DLD1 (cell line): ENCODE measurements around the gene SLC35F5.
"Not testable (repeated sequence)": the region's sequence is repeated elsewhere in the genome, so short reads cannot be mapped to it uniquely, and the experiment has no call there.

Source experiments
- in situ Hi-C: cut with HindIII; loops from 2 replicates; pipeline ENCODE4 v1.10.0; 2017; ENCODE audit warnings: low sequenced_read_pairs

Gene SLC35F5

GRCh38 chr2:113698892-113699447 is 57.5 kb downstream of the SLC35F5 start:
- in situ Hi-C loops: no loop called here

GRCh38 chr2:113698251-113698650 is 58.2 kb downstream of the SLC35F5 start:
- in situ Hi-C loops: not testable (repeated sequence)

GRCh38 chr2:113697516-113697915 is 58.9 kb downstream of the SLC35F5 start:
- in situ Hi-C loops: no loop called here

- in situ Hi-C loops: no loop called here
Measured at GRCh38 chr2:113694438-113694837, 62.0 kb downstream of the SLC35F5 start.

GRCh38 chr2:113692698-113693428 is 63.6 kb downstream of the SLC35F5 start:
- in situ Hi-C loops: no loop called here

GRCh38 chr2:113690871-113691270 is 65.6 kb downstream of the SLC35F5 start:
- in situ Hi-C loops: not testable (repeated sequence)

- in situ Hi-C loops: no loop called here
Measured at GRCh38 chr2:113686537-113686936, 69.9 kb downstream of the SLC35F5 start.

GRCh38 chr2:113685471-113685870 is 71.0 kb downstream of the SLC35F5 start:
- in situ Hi-C loops: no loop called here

- in situ Hi-C loops: no loop called here
Measured at GRCh38 chr2:113679457-113679856, 77.0 kb downstream of the SLC35F5 start.

GRCh38 chr2:113677330-113677729 is 79.1 kb downstream of the SLC35F5 start:
- in situ Hi-C loops: no loop called here

GRCh38 chr2:113676623-113677266 is 79.7 kb downstream of the SLC35F5 start:
- in situ Hi-C loops: no loop called here

- in situ Hi-C loops: no loop called here
Measured at GRCh38 chr2:113675875-113676274, 80.6 kb downstream of the SLC35F5 start.

- in situ Hi-C loops: no loop called here
Measured at GRCh38 chr2:113672326-113672932, 84.0 kb downstream of the SLC35F5 start.

- in situ Hi-C loops: not testable (repeated sequence)
Measured at GRCh38 chr2:113669013-113669412, 87.4 kb downstream of the SLC35F5 start.

GRCh38 chr2:113664761-113665533 is 91.5 kb downstream of the SLC35F5 start:
- in situ Hi-C loops: not testable (repeated sequence)

GRCh38 chr2:113663285-113664060 is 93.0 kb downstream of the SLC35F5 start:
- in situ Hi-C loops: not testable (repeated sequence)
